H54 (cell line): ENCODE data around the gene DNAAF9.
"Not testable (repeated sequence)": the region's sequence is repeated elsewhere in the genome, so short reads cannot be mapped to it uniquely, and the experiment has no call there.

Experiments
- DNase-seq: peaks from one replicate; pipeline ENCODE4 v3.0.0; 2011; ENCODE audit warnings: low spot score, mixed read lengths; ENCODE audit not compliant: insufficient read length
- FAIRE-seq: peaks from 3 replicates; lab custom pipeline; 2011; peaks lifted over from hg19 to GRCh38; lab: Jason Lieb, UNC
- POLR2A ChIP-seq: IDR thresholded peaks from 2 replicates; pipeline ENCODE4 v1.6.1; 2011; ENCODE audit warnings: low read depth, mild to moderate bottlenecking, low read length

DNAAF9 gene

DNA sequence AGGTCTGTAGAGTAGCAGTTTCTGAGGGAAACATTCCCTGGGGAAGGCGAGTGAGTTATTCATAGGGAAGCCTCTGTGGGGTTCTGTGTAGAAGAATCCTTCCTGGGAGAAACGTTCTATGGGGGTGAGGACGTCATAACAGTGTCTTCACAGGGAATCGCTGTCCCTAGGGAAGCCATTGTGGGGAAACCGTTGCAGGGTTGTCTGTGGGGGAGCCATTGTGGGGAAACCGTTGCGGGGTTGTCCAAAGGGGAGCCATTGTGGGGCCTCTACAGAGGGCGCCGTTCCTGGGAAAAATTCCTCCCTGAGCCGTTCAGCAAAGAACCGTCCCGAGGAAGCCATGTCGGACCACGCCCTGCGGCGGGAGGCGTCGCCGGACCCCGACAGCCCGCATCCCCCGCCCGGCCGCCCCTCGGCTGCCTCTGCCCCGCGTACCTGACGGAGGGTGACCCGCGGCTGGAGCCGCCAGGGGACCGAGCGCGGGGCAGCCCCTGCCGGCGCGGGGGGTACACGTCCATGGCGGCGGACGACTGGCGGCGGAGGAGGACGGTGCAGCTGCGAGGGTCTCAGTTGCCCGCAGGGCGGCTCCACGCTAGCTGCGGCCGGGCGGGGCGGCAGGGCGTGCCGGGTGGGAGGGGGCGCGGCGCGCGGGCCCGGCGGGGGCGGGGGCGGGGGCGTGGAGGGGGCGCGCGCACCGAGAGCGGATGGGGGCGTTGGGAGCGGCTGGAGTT, at the start of gene DNAAF9:
TSS of gene DNAAF9 (minus strand) at position 630 of the 731 bp plus-strand sequence. CDS start at position 518, 112 bp downstream.
- FAIRE-seq (no peak), DNase-seq (peak; percentile 66)
- TF ChIP-seq POLR2A, result no peak

GRCh38 chr20:3456648-3457047, 49.2 kb upstream of the DNAAF9 start:
- FAIRE-seq, result no peak
- no peak for DNase-seq
- TF ChIP-seq POLR2A, result no peak

DNA sequence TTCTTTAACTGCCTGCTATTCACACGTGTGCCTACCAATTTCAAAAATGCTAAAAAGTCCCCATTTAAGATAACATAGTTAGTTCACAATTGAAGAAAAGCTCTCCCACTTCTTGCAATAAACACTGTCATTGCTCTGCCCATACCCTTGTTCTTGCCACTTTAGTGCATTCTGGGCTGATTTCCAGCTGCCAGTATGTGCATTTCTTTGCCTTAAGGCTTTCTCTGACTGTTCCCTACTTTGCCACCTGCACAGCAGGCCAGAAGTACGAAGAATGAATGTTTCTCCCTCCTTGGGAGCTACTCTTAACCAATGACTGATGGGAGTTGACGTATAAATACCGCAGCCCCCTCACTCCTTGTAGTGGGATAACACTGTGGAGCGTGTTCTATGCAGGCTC, 47.4 kb upstream of the DNAAF9 start:
- FAIRE-seq (no peak), DNase-seq (no peak)
- TF ChIP-seq POLR2A, result no peak

DNA sequence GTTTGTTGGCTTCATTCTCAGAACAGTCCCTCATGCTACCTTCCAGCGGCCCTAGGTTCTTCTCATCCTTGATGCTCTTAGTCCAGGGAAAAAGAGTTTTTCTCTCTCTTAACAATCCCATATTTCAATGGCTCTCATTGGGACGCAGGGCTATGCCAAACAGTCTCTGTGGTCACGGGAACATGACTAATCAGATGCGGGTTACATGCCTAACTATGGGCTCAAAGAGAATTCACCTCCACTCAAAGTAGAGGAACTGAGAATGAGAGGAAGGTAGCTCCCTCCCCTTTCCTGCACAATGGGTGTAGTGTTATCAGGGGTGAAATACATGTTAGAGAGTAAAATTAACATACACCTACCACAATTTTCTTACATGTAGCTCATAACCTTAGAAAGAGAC, 45.2 kb upstream of the DNAAF9 start:
- FAIRE-seq (no peak), DNase-seq (no peak)
- no peak for TF ChIP-seq POLR2A

- no peak for TF ChIP-seq POLR2A
- FAIRE-seq (no peak), DNase-seq (no peak)
Measured at GRCh38 chr20:3452136-3452535, 44.7 kb upstream of the DNAAF9 start.

GRCh38 chr20:3449319-3449718, 41.9 kb upstream of the DNAAF9 start:
- no peak for TF ChIP-seq POLR2A
- FAIRE-seq (no peak), DNase-seq (no peak)

DNA sequence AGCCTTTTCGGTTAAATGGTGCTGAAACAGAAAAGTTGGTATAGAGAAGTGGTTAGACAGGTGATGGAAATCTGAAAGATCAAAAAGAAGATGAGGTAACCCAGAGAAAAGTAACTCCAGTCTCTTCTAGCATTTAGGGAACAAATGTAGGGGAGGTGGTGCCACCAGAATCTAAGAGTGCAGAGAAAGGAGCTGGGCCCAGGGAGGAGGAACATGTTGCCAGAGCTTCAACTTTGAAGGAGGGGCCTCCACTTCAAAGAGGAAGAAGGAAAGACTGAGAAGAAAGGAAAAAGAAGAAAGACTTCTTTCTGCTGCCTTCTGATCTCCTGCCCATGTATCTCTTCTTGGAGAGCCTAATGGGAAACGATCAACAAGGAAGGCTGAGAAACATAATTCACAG, 39.9 kb upstream of the DNAAF9 start:
- DNase-seq, result no peak
- TF ChIP-seq POLR2A, result no peak
- FAIRE-seq, result no peak

DNA sequence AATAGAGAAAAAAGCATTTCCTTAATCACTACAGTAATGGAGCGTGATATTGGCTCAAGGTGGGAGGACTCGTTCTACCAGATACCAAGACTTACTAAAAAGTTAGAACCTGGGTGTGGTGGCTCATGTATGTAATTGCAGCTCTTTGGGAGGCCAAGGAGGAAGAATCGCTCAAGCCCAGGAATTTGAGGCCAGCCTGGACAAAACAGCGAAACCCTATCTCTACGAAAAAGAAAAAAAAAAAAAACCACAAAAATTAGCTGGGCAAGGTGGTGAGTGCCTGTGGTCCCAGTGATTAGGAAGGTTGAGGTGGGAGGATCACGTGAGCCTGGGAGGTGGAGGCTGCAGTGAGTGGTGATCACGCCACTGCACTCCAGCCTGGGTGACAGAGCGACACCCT, 39.3 kb upstream of the DNAAF9 start:
- FAIRE-seq (no peak), DNase-seq (no peak)
- no peak for TF ChIP-seq POLR2A

GRCh38 chr20:3436864-3437574, 29.6 kb upstream of the DNAAF9 start:
- FAIRE-seq (no peak), DNase-seq (no peak)
- TF ChIP-seq POLR2A, result no peak

DNA sequence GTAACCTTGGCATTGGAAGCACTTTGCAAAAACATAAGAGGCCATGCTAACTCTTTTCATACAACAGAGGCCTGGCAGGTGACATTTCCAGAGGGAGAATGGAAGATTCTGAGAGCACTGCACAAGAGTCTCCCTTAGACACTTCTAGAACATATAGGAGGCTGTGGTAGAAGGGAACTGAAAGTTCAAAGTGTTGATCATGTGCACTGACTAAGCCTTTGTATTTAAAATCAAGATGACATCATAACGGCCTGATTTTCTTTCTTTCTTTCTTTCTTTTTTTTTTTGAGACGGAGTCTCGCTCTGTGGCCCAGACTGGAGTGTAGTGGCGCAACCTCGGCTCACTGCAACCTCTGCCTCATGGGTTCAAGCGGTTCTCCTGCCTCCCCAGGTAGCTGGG, 26.8 kb upstream of the DNAAF9 start:
- no peak for FAIRE-seq
- DNase-seq, result no peak
- TF ChIP-seq POLR2A, result no peak

DNA sequence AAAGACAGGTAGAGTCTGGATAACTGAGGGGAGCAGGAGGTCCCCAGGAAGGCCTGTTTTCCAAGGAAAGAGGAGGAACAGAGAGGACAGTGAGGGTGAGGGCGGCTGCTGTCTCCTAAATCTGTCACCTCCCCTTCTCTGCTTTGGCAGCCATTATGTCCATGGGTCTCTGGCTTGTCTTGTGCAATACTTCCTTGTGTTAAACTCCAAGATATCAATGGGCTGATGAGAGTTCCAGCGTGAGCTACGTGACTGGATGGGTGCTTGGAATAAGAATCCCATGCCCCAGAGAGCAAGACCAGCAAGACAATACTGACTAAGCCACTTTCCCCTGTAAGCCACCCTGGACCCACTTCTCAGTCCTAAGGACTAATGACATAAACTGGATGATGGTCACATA, 26.3 kb upstream of the DNAAF9 start:
- no peak for FAIRE-seq

GRCh38 chr20:3432844-3433243, 25.4 kb upstream of the DNAAF9 start:
- FAIRE-seq, result no peak
- DNase-seq, result no peak
- no peak for TF ChIP-seq POLR2A

More for the DNA sequence above, 26.3 kb upstream of the DNAAF9 start:
- TF ChIP-seq POLR2A, result no peak
- no peak for DNase-seq

DNA sequence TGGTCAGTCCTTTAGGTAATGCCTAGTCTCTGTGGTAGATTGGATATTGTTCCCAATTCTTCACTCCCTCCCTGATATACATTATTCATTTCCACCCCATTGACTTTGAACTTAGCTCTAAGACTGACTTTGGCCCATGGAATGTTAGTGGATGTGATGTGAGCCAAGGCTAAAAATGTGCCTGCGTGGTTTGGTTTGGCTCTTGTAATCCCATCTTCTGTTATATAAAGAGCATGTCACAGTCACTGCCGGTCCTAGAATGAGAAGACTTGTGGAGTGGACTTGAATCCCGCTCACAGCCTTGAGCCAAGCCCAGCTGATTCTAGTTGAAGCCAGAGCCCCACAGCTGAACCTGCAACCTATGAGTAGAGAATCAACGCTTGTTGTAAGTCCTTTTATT, 23.6 kb upstream of the DNAAF9 start:
- no peak for TF ChIP-seq POLR2A
- FAIRE-seq (no peak), DNase-seq (no peak)

DNA sequence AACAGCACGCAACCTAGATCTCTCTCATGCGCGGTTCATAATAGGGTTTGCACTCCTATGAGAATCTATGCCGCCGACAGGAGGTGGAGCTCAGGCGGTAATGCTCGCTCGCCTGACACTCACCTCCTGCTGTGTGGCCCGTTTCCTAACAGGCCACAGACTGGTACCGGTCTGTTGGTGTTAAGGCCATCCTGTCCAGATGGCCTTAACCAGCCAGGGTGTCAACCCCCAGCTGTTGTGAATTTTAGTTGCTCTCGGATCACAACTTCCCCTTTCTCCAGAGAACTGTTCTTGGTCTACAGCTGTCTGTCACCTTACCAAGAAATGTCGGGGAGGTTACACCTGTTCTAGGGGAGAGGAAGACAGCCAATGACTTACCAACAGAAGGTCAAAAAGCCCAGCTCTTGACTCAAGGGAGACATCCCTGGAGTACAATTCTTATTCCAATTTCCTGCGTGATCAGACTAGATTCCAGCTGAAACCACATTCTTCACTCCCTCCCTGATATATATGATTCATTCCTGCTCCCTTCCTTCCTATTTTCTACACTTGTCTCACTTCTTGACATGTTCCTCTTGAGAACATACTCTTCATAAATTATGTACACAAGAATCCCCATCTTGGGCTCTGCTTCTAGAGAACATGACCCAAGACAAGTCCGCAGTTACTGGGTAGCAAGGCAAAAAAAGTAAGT, 23.1 kb upstream of the DNAAF9 start:
- FAIRE-seq (no peak), DNase-seq (no peak)
- TF ChIP-seq POLR2A, result no peak

DNA sequence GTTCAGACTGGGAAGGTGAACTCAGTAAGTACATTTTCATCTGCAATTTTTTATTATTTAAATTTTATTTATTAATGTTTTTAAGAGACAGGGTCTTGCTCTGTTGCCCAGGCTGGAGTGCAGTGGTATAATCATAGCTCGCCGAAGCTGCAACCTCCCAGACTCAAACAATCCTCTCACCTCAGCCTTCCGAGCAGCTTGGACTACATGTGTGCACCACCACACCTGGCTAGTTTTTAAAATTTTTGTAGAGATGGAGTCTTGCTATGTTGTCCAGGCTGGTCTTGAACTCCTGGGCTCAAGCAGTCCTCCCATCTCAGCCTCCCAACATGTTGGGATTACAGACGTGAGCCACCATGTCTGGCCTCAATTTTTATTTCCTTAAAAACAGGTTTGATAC, 19.3 kb upstream of the DNAAF9 start:
- FAIRE-seq, result not testable (repeated sequence)

More for the DNA sequence above, 19.3 kb upstream of the DNAAF9 start:
- DNase-seq, result not testable (repeated sequence)
